Suprapubic skin (tissue), 3 donors: ENCODE results near the gene MEGF9.

Experiments
- POLR2A ChIP-seq, 2 donors: fragments of 450-650 bp; IDR thresholded peaks; one replicate each; pipeline ENCODE4 v1.6.1; 2017; ENCODE audit warnings: antibody characterized with exemption in 2 of 2, mild to moderate bottlenecking in 2 of 2, moderate library complexity in 2 of 2
- TF ChIP-seq, protein P1 (sequence below), 2 donors: fragments of 200-600 bp in 1 of 2; fragments of 450-650 bp in 1 of 2; sonication (generic) in 1 of 2; IDR thresholded peaks; one replicate each; pipeline ENCODE4 v1.5.1; 2016 to 2019; ENCODE audit warnings: antibody characterized with exemption in 2 of 2, mild to moderate bottlenecking in 1 of 2, moderate library complexity in 1 of 2

DNA sequence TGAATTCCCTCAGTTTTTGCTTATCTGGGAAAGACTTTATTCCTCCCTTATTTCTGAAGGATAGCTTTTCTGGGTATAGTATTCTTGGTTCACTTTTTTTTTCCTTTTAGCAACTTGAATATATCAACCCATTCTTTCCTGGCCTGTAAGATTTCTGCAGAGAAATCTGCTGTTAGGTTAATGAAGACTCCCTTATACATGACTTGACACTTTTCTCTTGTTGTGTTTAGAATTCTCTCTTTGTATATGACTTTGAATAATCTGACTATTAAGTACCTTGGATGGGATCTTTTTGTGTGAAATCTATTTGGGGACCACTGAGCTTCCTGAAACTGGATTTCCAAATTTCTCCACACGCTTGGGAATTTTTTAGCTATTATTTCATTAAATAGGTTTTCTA lies 79.3 kb downstream of the MEGF9 start:
- TF ChIP-seq, protein P1, sequence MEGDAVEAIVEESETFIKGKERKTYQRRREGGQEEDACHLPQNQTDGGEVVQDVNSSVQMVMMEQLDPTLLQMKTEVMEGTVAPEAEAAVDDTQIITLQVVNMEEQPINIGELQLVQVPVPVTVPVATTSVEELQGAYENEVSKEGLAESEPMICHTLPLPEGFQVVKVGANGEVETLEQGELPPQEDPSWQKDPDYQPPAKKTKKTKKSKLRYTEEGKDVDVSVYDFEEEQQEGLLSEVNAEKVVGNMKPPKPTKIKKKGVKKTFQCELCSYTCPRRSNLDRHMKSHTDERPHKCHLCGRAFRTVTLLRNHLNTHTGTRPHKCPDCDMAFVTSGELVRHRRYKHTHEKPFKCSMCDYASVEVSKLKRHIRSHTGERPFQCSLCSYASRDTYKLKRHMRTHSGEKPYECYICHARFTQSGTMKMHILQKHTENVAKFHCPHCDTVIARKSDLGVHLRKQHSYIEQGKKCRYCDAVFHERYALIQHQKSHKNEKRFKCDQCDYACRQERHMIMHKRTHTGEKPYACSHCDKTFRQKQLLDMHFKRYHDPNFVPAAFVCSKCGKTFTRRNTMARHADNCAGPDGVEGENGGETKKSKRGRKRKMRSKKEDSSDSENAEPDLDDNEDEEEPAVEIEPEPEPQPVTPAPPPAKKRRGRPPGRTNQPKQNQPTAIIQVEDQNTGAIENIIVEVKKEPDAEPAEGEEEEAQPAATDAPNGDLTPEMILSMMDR (IDR thresholded peaks at IDR 0.05): no peak
- TF ChIP-seq POLR2A (IDR thresholded peaks at IDR 0.05): no peak
